Fibroblast of pulmonary artery (primary cell): ENCODE results near the gene SELENOK.

ENCODE experiments used
- DNase-seq: peaks from one replicate; pipeline ENCODE4 v3.0.0-alpha.2; 2010; ENCODE audit warnings: low read depth
- H3K4me3 ChIP-seq: replicated peaks from 2 replicates; pipeline ENCODE4 v1.5.1; 2011; ENCODE audit warnings: low read depth, mild to moderate bottlenecking, control low read depth, low read length, moderate library complexity
- TF ChIP-seq, protein P1 (sequence below): IDR thresholded peaks from 2 replicates; pipeline ENCODE4 v1.5.1; 2011; ENCODE audit warnings: mild to moderate bottlenecking, control low read depth, low read length, inconsistent platforms; ENCODE audit errors: missing control alignments

SELENOK gene

DNA sequence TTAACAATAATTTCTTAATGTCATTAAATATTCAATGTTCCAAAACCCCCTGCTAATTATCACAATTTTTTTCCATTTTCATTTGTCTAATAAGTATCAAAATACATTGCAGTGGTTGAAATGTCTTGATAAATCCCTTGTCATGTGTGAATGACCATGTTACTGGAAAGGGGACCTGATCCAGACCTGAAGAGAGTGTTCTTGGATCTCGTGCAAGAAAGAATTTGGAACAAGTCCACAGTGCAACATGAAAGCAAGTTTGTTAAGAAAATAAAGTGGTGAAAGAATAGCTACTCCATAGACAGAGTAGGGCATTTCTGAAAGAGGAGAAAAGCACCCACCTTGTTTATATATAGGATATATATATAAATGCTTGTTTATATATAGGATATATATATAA lies 10.4 kb upstream of the SELENOK start:
- TF ChIP-seq, protein P1, sequence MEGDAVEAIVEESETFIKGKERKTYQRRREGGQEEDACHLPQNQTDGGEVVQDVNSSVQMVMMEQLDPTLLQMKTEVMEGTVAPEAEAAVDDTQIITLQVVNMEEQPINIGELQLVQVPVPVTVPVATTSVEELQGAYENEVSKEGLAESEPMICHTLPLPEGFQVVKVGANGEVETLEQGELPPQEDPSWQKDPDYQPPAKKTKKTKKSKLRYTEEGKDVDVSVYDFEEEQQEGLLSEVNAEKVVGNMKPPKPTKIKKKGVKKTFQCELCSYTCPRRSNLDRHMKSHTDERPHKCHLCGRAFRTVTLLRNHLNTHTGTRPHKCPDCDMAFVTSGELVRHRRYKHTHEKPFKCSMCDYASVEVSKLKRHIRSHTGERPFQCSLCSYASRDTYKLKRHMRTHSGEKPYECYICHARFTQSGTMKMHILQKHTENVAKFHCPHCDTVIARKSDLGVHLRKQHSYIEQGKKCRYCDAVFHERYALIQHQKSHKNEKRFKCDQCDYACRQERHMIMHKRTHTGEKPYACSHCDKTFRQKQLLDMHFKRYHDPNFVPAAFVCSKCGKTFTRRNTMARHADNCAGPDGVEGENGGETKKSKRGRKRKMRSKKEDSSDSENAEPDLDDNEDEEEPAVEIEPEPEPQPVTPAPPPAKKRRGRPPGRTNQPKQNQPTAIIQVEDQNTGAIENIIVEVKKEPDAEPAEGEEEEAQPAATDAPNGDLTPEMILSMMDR: no peak
- no peak for DNase-seq
- H3K4me3 ChIP-seq: no peak overlapping the region

DNA sequence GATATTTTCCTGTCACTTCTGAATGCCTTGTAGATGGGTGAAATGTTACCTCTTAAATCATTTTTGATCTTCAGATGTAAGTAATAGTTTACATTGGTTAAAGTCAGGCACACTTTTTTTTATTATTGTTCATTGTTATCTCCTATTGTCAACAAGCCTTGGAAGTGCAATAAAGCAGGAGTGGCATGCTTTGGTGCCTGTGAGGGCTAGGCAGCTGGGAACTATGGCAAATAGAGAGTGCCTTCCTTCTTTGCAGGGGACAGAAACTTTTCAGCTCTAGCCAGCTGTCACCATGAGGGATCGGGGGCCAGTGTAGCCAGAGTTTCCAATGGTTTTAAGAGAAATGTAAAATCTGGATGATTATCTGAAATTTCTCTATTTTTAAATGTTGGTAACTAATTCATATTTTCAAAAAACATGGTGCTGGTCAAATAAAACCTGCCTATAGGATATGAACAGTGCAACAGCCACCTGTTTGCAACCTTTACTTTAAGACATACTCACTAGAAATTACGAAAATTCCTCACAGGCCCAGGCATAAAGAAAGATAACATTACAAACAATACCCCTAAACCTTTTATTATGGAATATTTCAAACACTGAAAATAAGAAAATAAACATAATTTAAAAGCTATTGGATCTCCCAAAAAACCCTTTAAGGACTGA lies 9.1 kb upstream of the SELENOK start:
- TF ChIP-seq, protein P1: no peak
- DNase-seq: no peak
- no peak overlapping the region for H3K4me3 ChIP-seq

DNA sequence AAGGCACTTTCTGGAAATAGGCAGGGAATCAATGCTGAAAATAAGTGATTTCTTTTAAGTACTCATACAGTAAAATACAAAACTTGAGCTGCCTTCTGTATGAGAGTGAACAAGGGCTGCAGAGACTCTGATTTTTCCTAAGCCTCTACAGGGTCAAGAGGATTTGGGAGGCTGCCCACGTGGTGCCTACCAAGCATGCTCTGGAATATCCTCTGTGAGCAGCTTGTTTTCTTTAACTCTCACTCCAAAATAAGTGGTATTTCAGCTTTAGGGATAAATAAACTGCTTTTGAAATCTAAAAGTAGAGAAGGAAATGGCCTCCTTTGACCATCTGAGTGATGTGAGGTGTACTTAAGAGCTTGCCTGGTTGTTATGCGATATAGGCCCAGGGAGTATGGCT lies 8.1 kb upstream of the SELENOK start:
- no peak for DNase-seq
- no peak overlapping the region for H3K4me3 ChIP-seq
- TF ChIP-seq, protein P1: no peak

DNA sequence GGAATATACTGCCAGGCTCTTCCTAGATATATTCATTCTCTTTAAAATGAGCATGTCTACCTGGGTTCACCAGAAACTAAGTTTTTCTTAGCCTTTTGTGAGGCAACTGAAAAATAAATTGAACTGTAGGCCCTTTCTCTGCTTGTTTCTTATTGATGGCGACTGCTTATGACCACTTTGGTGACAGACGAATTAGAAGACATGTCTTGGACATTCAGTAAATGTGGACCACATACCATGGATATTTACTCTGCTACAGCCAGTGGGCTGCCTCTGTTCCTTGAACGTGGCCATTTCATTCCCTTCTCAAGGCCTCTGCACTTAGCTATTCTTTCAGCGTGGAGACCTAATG lies 603 bp upstream of the SELENOK start:
- H3K4me3 ChIP-seq: peak overlapping the region; percentile 92
- DNase-seq: no peak
- TF ChIP-seq, protein P1: no peak

DNA sequence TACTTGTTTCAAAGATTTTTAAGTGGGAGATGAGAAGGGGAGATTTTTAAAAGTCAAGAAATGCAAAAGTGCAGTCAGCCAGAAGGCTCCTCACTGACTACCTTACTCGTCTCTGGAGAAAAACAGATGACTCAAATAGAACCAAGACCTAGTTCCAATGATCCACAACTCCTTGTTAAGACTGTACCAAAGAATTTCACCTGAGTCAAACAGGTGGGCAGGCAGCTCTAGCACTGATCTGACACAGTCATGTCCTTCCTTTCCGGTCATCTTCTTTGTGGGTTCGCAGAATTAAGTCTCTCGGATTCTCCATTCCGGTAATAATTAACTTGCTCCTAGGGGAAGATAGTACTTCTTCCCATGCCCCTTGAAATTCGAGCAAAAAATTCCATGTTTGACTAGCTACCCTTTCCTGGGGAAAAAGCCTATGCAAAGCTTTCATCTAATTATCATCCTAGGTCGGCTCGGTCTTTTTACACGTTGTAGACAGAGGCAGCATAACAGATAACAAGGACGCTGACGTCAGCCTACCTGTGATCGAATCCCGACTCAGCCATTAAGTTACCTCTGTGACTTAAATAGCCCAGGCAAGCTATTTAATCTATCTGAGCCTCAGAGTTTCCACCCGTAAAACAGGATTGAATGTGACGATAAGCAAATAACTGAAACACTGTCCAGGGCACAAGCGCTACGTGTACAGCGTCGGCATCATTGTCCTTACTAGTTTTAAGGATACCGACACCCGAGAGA lies 758 bp downstream of the SELENOK start:
- TF ChIP-seq, protein P1: no peak
- H3K4me3 ChIP-seq: peak overlapping the region; percentile 92
- DNase-seq: peak; percentile 47

DNA sequence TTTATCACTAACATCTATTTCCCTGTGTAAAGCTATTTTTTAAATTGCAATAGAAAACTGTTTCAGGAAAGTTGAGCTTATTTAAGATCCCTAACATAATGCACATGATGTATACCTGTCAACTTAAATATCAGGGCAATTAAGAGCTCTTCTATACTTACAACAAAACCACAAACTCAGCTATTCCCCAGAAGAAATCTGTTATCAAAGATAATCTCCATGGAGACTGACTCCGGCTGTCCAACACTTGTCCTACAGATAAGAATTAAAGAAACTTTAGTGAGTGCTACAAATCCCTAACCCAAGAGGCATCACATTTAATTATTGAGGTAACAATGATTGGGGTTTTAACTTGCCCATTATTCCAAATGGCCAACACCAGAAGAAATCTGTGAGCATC lies 3.4 kb downstream of the SELENOK start:
- TF ChIP-seq, protein P1: no peak
- no peak for DNase-seq

More for the DNA sequence above, 3.4 kb downstream of the SELENOK start:
- no peak overlapping the region for H3K4me3 ChIP-seq
